ENCODE results near the gene NCOA1.

DNA sequence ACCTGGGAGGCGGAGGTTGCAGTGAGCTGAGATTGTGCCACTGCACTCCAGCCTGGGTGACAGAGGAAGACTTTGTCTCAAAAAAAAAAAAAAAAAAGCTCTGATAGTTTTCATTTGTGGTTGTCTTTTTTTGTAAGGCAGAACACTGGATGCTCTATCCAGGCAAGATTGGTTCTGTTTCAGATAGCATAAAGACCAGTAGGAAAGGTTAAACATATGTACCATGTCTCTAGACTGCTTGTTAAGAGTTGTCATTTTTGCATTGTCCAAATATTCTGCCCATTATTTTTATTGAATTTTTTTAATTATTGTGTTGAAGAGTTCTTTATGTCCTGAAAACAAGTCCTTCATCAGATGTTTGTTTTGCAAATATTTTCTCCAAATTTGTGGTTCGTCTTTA, 60.0 kb downstream of the NCOA1 start:
- TF ChIP-seq POLR2A (IDR thresholded peaks at IDR 0.05; ENCODE audit: low read depth, low read length) = no peak
- TF ChIP-seq, protein P1, sequence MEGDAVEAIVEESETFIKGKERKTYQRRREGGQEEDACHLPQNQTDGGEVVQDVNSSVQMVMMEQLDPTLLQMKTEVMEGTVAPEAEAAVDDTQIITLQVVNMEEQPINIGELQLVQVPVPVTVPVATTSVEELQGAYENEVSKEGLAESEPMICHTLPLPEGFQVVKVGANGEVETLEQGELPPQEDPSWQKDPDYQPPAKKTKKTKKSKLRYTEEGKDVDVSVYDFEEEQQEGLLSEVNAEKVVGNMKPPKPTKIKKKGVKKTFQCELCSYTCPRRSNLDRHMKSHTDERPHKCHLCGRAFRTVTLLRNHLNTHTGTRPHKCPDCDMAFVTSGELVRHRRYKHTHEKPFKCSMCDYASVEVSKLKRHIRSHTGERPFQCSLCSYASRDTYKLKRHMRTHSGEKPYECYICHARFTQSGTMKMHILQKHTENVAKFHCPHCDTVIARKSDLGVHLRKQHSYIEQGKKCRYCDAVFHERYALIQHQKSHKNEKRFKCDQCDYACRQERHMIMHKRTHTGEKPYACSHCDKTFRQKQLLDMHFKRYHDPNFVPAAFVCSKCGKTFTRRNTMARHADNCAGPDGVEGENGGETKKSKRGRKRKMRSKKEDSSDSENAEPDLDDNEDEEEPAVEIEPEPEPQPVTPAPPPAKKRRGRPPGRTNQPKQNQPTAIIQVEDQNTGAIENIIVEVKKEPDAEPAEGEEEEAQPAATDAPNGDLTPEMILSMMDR (conservative IDR thresholded peaks at IDR 0.05; ENCODE audit: low read depth, low read length) = no peak
- TF ChIP-seq, protein P2, sequence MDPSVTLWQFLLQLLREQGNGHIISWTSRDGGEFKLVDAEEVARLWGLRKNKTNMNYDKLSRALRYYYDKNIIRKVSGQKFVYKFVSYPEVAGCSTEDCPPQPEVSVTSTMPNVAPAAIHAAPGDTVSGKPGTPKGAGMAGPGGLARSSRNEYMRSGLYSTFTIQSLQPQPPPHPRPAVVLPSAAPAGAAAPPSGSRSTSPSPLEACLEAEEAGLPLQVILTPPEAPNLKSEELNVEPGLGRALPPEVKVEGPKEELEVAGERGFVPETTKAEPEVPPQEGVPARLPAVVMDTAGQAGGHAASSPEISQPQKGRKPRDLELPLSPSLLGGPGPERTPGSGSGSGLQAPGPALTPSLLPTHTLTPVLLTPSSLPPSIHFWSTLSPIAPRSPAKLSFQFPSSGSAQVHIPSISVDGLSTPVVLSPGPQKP (IDR thresholded peaks at IDR 0.05; ENCODE audit: borderline replicate concordance, low read depth, low read length) = no peak
- TF ChIP-seq RFX5 (IDR thresholded peaks at IDR 0.05; ENCODE audit: low read depth, low read length) = no peak
- TF ChIP-seq BHLHE40 (IDR thresholded peaks at IDR 0.05; ENCODE audit: low read depth, low read length) = no peak
- no peak for TF ChIP-seq RCOR1 (IDR thresholded peaks at IDR 0.05; ENCODE audit: insufficient replicate concordance, low read length)
- TF ChIP-seq, protein P3, sequence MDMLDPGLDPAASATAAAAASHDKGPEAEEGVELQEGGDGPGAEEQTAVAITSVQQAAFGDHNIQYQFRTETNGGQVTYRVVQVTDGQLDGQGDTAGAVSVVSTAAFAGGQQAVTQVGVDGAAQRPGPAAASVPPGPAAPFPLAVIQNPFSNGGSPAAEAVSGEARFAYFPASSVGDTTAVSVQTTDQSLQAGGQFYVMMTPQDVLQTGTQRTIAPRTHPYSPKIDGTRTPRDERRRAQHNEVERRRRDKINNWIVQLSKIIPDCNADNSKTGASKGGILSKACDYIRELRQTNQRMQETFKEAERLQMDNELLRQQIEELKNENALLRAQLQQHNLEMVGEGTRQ (IDR thresholded peaks at IDR 0.05; ENCODE audit: low read depth, low read length) = no peak
- no peak for TF ChIP-seq MXI1 (IDR thresholded peaks at IDR 0.05; ENCODE audit: borderline replicate concordance, low read depth, low read length)
- TF ChIP-seq RAD21 (IDR thresholded peaks at IDR 0.05; ENCODE audit: low read length) = no peak
- TF ChIP-seq SMC3 (IDR thresholded peaks at IDR 0.05; ENCODE audit: low read depth, low read length) = no peak
- no peak for TF ChIP-seq CEBPB (IDR thresholded peaks at IDR 0.05; ENCODE audit: low read depth, low read length)
- TF ChIP-seq FOS (IDR thresholded peaks at IDR 0.05; ENCODE audit: low read depth, low read length) = no peak
- no peak for TF ChIP-seq MAFK (IDR thresholded peaks at IDR 0.05; ENCODE audit: low read depth, low read length)

Measured in IMR-90 (cell line).